GM19452 (cell line): Measurements from ENCODE around the gene MCM9.
"Not testable (repeated sequence)": the region's sequence is repeated elsewhere in the genome, so short reads cannot be mapped to it uniquely, and the experiment has no call there.

ENCODE experiments used
- ATAC-seq: cut with Tn5 transposase; IDR thresholded peaks from one replicate; pipeline ENCODE4 v1.9.1; 2021; ENCODE audit not compliant: unreplicated experiment

Gene MCM9

GRCh38 chr6:118868901-118869300 is 66.1 kb downstream of the MCM9 start:
- ATAC-seq, result not testable (repeated sequence)

GRCh38 chr6:118867181-118867580 is 67.8 kb downstream of the MCM9 start:
- ATAC-seq, result no peak

- no peak for ATAC-seq
These were observed 69.9 kb downstream of the MCM9 start for GRCh38 chr6:118865100-118865391.

GRCh38 chr6:118864341-118865099 is 70.4 kb downstream of the MCM9 start:
- no peak for ATAC-seq

- no peak for ATAC-seq
These were observed 72.5 kb downstream of the MCM9 start for GRCh38 chr6:118862443-118862842.

- no peak for ATAC-seq
These were observed 74.1 kb downstream of the MCM9 start for GRCh38 chr6:118860880-118861279.

- ATAC-seq, result no peak
These were observed 74.6 kb downstream of the MCM9 start for GRCh38 chr6:118860363-118860762.

GRCh38 chr6:118859517-118860064 is 75.4 kb downstream of the MCM9 start:
- peak; percentile 50 for ATAC-seq

- ATAC-seq, result no peak
These were observed 78.7 kb downstream of the MCM9 start for GRCh38 chr6:118856301-118856700.

- no peak for ATAC-seq
These were observed 81.6 kb downstream of the MCM9 start for GRCh38 chr6:118853408-118853807.

- peak; percentile 39 for ATAC-seq
These were observed 90.0 kb downstream of the MCM9 start for GRCh38 chr6:118844915-118845314.

- peak; percentile 96 for ATAC-seq
These were observed 91.1 kb downstream of the MCM9 start for GRCh38 chr6:118843685-118844390.

GRCh38 chr6:118830691-118831090 is 104.3 kb downstream of the MCM9 start:
- ATAC-seq, result no peak

GRCh38 chr6:118829817-118830478 is 105.0 kb downstream of the MCM9 start:
- ATAC-seq, result no peak

GRCh38 chr6:118826096-118826495 is 108.9 kb downstream of the MCM9 start:
- ATAC-seq, result no peak

GRCh38 chr6:118825661-118826060 is 109.3 kb downstream of the MCM9 start:
- no peak for ATAC-seq

GRCh38 chr6:118815495-118815894 is 119.5 kb downstream of the MCM9 start:
- ATAC-seq, result no peak

- ATAC-seq, result no peak
These were observed 121.2 kb downstream of the MCM9 start for GRCh38 chr6:118813775-118814174.

- ATAC-seq, result no peak
These were observed 122.0 kb downstream of the MCM9 start for GRCh38 chr6:118812970-118813369.

GRCh38 chr6:118810420-118811027 is 124.4 kb downstream of the MCM9 start:
- peak; percentile 88 for ATAC-seq
